ENCODE results near the gene CCDC85C. TPM values are rescaled to one million over a fixed set of nuclear protein-coding genes. Genes with fewer than 3 reads are reported as not detected.

The CCDC85C gene
- total and polyA plus RNA-seq, 2 of the 4 experiments (the other 2 are of a cell fraction): 16.0 to 19.0 TPM

- Histone ChIP-seq H3K9ac (ENCODE audit: low read depth, low read length) (no peak overlapping the region), H3K27ac (ENCODE audit: insufficient read depth, low read length) (no peak overlapping the region), H2BK20ac (ENCODE audit: low read depth, low read length) (no peak overlapping the region), H2BK15ac (ENCODE audit: low read depth, low read length) (no peak overlapping the region), H4K20me1 (ENCODE audit: insufficient read depth, low read length) (peaks cover 24% of the 10 kb centered on the region), H3K56ac (ENCODE audit: extremely low read depth, insufficient read depth, low read length) (no peak overlapping the region), H3K14ac (replicated peaks; ENCODE audit: low read depth, low read length) (no peak overlapping the region), H2BK120ac (ENCODE audit: low read depth, low read length) (no peak overlapping the region), H3K9me1 (ENCODE audit: insufficient read depth, low read length) (peaks cover 9% of the 10 kb centered on the region; the same call in 1 of the 2 replicates), H2AK9ac (replicated peaks; ENCODE audit: low read depth, low read length, poor library complexity) (no peak overlapping the region), H2BK5ac (ENCODE audit: low read depth, low read length, poor library complexity, severe bottlenecking) (no peak overlapping the region), H3K79me1 (ENCODE audit: low read depth in 1 of 2, low read length in 2 of 2) (peaks cover 10 to 48% of the 10 kb centered on the region in 2 experiments), H3K4me3 (ENCODE audit: insufficient read depth, low read depth, low read length) (no peak overlapping the region), H2AK5ac (ENCODE audit: low read depth, low read length) (no peak overlapping the region), H2AFZ (replicated peaks; ENCODE audit: low read length, poor library complexity) (no peak overlapping the region), H3K18ac (ENCODE audit: low read depth, low read length) (no peak overlapping the region), H4K8ac (ENCODE audit: low read depth in 2 of 2, low read length in 2 of 2) (no peak overlapping the region), H3K4ac (ENCODE audit: low read depth, low read length) (no peak overlapping the region), H3K4me2 (ENCODE audit: low read depth, low read length) (no peak overlapping the region), H3K9me3 (ENCODE audit: control insufficient read depth, insufficient read depth, low read length) (no peaks in the 10 kb centered on the region), H3K36me3 (ENCODE audit: control insufficient read depth, insufficient read depth, low read length) (peaks cover 23% of the 10 kb centered on the region), H3K4me1 (ENCODE audit: control insufficient read depth, insufficient read depth, low read length) (no peaks in the 10 kb centered on the region; the same call in 1 of the 2 replicates), H3K23ac (ENCODE audit: low read depth, low read length) (no peak overlapping the region), H3K27me3 (ENCODE audit: control insufficient read depth, insufficient read depth, low read length) (no peaks in the 10 kb centered on the region), H4K91ac (ENCODE audit: insufficient read depth, low read depth, low read length) (no peak overlapping the region), H4K5ac (ENCODE audit: low read depth, low read length) (no peak overlapping the region)
- TF ChIP-seq CTCF (conservative IDR thresholded peaks at IDR 0.05; ENCODE audit: low read depth, low read length) (no peak), MAZ (IDR thresholded peaks at IDR 0.05; ENCODE audit: borderline replicate concordance, low read depth, low read length) (no peak), RFX5 (IDR thresholded peaks at IDR 0.05; ENCODE audit: low read depth, low read length) (no peak), CEBPB (IDR thresholded peaks at IDR 0.05; ENCODE audit: low read depth, low read length) (no peak), USF2 (IDR thresholded peaks at IDR 0.05; ENCODE audit: low read depth, low read length) (no peak), RAD21 (IDR thresholded peaks at IDR 0.05; ENCODE audit: low read length) (no peak), NFE2L2 (IDR thresholded peaks at IDR 0.05; ENCODE audit: low read depth, low read length) (no peak), SMC3 (IDR thresholded peaks at IDR 0.05; ENCODE audit: low read depth, low read length) (no peak), RCOR1 (IDR thresholded peaks at IDR 0.05; ENCODE audit: insufficient replicate concordance, low read length) (no peak), MXI1 (IDR thresholded peaks at IDR 0.05; ENCODE audit: borderline replicate concordance, low read depth, low read length) (no peak), ELK1 (IDR thresholded peaks at IDR 0.05; ENCODE audit: borderline replicate concordance, low read depth, low read length) (no peak), CHD1 (IDR thresholded peaks at IDR 0.05; ENCODE audit: low read depth, low read length) (no peak), MAFK (IDR thresholded peaks at IDR 0.05; ENCODE audit: low read depth, low read length) (no peak), FOS (IDR thresholded peaks at IDR 0.05; ENCODE audit: low read depth, low read length) (no peak), BHLHE40 (IDR thresholded peaks at IDR 0.05; ENCODE audit: low read depth, low read length) (no peak)
- intact Hi-C loops (cut with micrococcal nuclease): no loop called here
- DNase-seq (no peak), ATAC-seq (ENCODE audit: low read depth) (no peak)
- ChIA-PET POLR2A (ENCODE audit: unreplicated experiment) (no interaction called here), CTCF (no interaction called here)
- no TSS peak for BruUV-seq (replicated peaks)
- in situ Hi-C loops (cut with MboI; ENCODE audit: low sequenced_read_pairs): no loop called here
- dilution Hi-C loops (cut with HindIII; ENCODE audit: low sequenced_read_pairs, unreplicated experiment): no loop called here
- no CpG with 5 or more reads among the region's 4 CpGs for WGBS, 2 experiments (ENCODE audit: extremely low coverage in 2 of 2, insufficient read length in 1 of 2)
These were observed 140.0 kb downstream of the CCDC85C start for GRCh38 chr14:99463974-99464373.
